DMS53 treated with DMSO at 0.1 percent for 48 hours (cell line): ENCODE measurements around the gene LRRC74B.
"Not testable (repeated sequence)": the region's sequence is repeated elsewhere in the genome, so short reads cannot be mapped to it uniquely, and the experiment has no call there.

Experiments
- DNase-seq: peaks from one replicate; lab custom pipeline; 2025; ENCODE audit not compliant: unreplicated experiment; lab: John Stamatoyannopoulos, UW

LRRC74B gene

GRCh38 chr22:21075516-21076138 lies 29.9 kb downstream of the LRRC74B start:
- DNase-seq = no peak

- DNase-seq = no peak
Observed at GRCh38 chr22:21076912-21077625, 31.3 kb downstream of the LRRC74B start.

- no peak for DNase-seq
Observed at GRCh38 chr22:21077884-21078508, 32.2 kb downstream of the LRRC74B start.

GRCh38 chr22:21078916-21079315 lies 33.2 kb downstream of the LRRC74B start:
- DNase-seq = no peak

- DNase-seq = no peak
Observed at GRCh38 chr22:21079493-21079892, 33.7 kb downstream of the LRRC74B start.

- no peak for DNase-seq
Observed at GRCh38 chr22:21080435-21081137, 34.8 kb downstream of the LRRC74B start.

- no peak for DNase-seq
Observed at GRCh38 chr22:21082248-21082647, 36.5 kb downstream of the LRRC74B start.

GRCh38 chr22:21087119-21087518 lies 41.4 kb downstream of the LRRC74B start:
- DNase-seq = no peak

- not testable (repeated sequence) for DNase-seq
Observed at GRCh38 chr22:21087926-21088325, 42.2 kb downstream of the LRRC74B start.

- not testable (repeated sequence) for DNase-seq
Observed at GRCh38 chr22:21091220-21091619, 45.5 kb downstream of the LRRC74B start.

GRCh38 chr22:21092797-21093554 lies 47.2 kb downstream of the LRRC74B start:
- no peak for DNase-seq

GRCh38 chr22:21093555-21094137 lies 47.9 kb downstream of the LRRC74B start:
- not testable (repeated sequence) for DNase-seq

- DNase-seq = no peak
Observed at GRCh38 chr22:21094911-21095772, 49.4 kb downstream of the LRRC74B start.

GRCh38 chr22:21095773-21096107 lies 50.0 kb downstream of the LRRC74B start:
- DNase-seq = no peak

GRCh38 chr22:21096878-21097277 lies 51.1 kb downstream of the LRRC74B start:
- DNase-seq = not testable (repeated sequence)

GRCh38 chr22:21098099-21098671 lies 52.4 kb downstream of the LRRC74B start:
- DNase-seq = no peak

- DNase-seq = no peak
Observed at GRCh38 chr22:21099578-21099977, 53.8 kb downstream of the LRRC74B start.

- no peak for DNase-seq
Observed at GRCh38 chr22:21100149-21101032, 54.6 kb downstream of the LRRC74B start.
